Activated CD4-positive, alpha-beta T cell treated with anti-CD3 and anti-CD28 coated beads for 1 hour (primary cell): ENCODE results near the gene UBTFL1.
"Not testable (repeated sequence)": the region's sequence is repeated elsewhere in the genome, so short reads cannot be mapped to it uniquely, and the experiment has no call there.

Experiments used
- DNase-seq: peaks from one replicate; pipeline ENCODE4 v3.0.0-alpha.2; 2020

UBTFL1 gene, protein sequence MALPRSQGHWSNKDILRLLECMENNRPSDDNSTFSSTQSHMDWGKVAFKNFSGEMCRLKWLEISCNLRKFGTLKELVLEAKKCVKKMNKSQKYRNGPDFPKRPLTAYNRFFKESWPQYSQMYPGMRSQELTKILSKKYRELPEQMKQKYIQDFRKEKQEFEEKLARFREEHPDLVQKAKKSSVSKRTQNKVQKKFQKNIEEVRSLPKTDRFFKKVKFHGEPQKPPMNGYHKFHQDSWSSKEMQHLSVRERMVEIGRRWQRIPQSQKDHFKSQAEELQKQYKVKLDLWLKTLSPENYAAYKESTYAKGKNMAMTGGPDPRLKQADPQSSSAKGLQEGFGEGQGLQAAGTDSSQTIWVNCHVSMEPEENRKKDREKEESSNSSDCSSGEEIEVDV

DNA sequence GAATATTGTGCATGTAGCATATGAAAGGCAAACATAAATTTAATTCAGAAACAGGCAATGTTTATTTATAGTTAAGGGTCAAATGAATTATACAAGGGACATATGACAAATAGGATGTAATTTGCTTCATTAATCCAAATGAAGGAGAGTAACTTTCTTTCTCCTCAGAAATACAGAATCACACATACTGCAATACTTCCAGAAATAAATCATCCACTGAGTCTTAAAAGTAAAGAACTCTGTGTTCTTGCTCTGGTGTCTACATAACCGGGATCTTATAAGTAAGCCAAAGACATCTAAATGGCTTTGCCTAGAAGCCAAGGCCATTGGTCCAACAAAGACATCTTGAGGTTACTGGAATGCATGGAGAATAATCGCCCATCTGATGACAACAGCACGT, at the start of gene UBTFL1:
Gene UBTFL1, plus strand, starts transcription at position 301 of the 400 bp plus-strand sequence. Its CDS starts 0 bp downstream, at position 301.
- not testable (repeated sequence) for DNase-seq

GRCh38 chr11:90051591-90052209, 34.0 kb upstream of the UBTFL1 start:
- DNase-seq = not testable (repeated sequence)

DNA sequence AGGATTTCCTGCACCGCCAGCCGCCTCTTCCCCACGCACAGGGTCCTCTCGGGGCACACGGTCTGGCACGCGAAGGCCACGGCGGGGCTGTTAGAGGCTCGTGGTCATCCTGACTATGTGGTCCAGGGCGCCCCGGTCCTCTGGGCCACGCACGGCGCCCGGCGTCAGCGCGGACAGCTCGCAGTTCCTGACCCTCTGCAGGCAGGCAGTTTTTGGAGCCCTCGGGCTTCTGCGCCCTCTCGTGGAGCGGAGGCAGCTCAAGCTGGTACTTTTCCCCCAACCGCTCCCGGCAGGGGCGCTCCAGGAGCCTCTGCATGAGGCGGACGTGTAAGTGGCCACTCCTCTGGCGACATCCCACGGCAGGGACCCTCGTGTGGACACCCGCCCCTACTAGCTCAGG, 33.4 kb upstream of the UBTFL1 start:
- DNase-seq = not testable (repeated sequence)

DNA sequence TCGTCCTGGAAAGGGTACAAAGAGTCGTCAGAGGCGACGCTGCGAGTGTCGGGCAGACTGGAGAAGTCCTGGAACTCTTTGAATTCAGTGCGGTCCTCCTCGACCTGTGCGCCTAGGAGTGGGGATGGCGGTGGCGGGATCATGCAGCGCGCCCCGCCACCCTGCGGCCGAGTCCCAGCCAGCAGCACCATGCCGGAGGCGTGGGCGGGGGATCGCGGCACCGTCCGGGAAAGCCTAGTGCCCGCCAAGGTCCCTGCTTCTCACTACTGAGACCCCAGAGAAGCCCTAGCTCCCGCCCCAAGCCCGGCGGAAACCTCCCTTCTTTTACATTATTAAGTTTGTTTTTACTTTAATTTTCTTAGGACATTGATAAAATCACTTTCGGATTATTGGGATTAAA, 32.2 kb upstream of the UBTFL1 start:
- not testable (repeated sequence) for DNase-seq

GRCh38 chr11:90088731-90089130, 3.0 kb downstream of the UBTFL1 start:
- DNase-seq = not testable (repeated sequence)

- not testable (repeated sequence) for DNase-seq
Measured at GRCh38 chr11:90095230-90095924, 9.6 kb downstream of the UBTFL1 start.

DNA sequence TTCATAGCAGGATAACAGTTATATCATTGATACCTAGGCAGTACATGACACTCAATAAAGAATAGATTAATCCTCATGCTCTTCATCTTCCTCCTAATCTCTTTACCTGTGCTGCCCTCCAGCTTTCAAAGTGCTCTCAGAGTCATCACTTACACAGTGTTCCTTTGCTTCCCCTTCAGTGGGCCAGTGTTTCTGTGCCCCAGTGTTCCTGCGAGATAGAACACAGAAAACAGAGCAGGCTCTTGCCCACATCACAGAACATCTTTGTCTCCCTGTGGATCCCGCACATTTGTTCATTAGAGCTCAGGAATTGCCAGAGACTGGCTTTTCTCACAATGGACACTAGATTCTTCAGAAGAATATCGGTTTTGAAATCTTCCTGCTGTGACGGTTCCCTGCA, 12.5 kb downstream of the UBTFL1 start:
- DNase-seq = not testable (repeated sequence)

GRCh38 chr11:90100431-90100830, 14.7 kb downstream of the UBTFL1 start:
- DNase-seq = no peak

DNA sequence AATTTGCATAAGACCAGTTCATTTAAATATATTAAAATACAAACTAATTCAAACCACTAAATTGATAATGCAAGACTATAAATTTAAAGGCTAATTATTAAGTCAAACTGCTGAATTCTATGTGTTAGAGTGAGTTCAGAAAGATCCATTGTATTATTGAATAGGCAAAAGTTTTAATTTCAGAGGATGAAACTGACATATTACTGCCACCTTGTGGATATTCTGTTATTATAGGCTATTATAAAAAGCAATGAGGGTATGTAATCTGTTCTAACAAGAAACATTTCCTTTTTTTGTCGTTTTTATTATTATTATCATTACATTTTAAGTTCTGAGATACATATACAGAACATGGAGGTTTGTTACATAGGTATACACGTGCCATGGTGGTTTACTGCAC, 27.8 kb downstream of the UBTFL1 start:
- DNase-seq = no peak

DNA sequence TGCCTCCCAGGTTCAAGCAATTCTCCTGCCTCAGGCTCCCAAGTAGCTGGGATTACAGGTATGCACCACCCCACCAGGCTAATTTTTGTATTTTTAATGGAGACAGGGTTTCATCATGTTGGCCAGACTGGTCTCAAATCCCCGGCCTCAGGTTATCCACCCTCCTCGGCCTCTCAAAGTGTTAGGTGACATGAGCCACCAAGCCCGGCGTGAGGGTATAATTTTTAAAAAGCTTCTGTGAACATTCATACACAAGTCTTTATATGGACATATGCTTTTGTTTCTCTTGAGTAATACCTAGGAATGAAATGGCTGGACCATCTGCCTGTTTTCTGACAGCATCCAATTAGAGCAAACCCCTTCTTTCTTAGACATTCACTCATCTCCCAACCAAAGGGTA, 34.4 kb downstream of the UBTFL1 start:
- DNase-seq = no peak

DNA sequence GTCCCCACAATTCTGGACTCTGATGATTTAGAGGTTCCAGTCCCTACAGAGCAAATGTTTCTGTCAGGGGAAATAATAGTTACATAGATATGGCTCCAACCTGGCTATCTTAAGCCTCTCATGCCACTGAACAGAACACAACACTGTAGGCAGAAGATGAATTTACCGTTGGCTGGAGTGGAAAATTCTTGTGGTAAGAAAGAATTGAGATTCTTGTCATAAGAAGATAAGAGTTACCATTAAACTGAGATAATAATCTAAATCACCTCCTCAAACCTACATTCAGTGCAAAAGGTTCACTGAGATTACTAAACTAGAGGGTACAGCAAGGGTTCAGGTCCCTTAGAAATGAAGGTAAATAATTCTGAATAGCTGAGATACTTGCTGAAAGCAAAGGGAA, 38.6 kb downstream of the UBTFL1 start:
- no peak for DNase-seq

DNA sequence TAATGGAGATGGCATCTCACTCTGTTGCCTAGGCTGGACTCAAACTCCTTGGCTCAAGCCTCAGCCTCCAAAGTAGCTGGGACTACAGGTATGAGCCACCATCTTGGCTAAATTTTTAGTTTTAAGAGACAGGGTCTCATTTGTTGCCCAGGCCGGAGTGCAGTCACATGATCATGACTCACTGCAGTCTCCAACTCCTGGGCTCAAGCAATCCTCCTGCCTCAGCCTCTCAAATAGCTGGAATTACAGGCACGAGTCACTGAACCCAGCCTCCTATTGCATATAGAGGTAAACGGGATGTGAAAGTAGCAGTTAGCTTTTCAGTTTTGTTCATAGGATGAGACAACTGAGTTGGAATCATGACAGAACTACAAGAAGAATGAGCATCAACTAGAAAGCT, 39.2 kb downstream of the UBTFL1 start:
- DNase-seq = no peak

GRCh38 chr11:90133560-90134477, 48.1 kb downstream of the UBTFL1 start:
- DNase-seq = no peak

- DNase-seq = no peak
Measured at GRCh38 chr11:90134478-90135003, 48.8 kb downstream of the UBTFL1 start, which contains the start of gene NAALAD2. TSS of gene NAALAD2 (plus strand) at chr11:90134663. CDS start at chr11:90134759, 96 bp downstream.

DNA sequence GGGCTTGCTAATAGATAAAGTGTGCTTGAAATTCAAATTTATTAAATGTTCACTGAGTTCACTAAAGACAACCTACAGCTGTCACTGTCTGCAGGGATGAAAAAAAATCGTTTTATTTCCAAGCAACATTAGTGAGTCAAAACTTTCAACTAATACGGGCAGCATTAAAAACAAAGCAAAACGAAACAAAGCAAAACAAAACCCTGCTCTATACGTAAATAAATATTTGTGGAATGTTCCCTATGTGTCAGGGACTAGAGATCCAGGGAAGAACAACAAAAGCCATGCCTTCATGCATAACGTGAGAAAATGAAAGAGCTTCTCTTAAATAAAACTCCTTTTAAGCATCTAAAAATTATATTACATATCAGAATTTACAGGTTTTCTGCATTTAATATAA, 49.3 kb downstream of the UBTFL1 start:
- DNase-seq = no peak
